Stimulated activated CD8-positive, alpha-beta memory T cell treated with anti-CD3 and anti-CD28 coated beads, Interleukin-4, amount 100 ng/mL, for 24 hours (primary cell): ENCODE data around the gene CNN2.

Experiments
- DNase-seq: peaks from one replicate; pipeline ENCODE4 v3.0.0-alpha.2; 2020; ENCODE audit warnings: low read depth

CNN2 gene

GRCh38 chr19:1081301-1082164 is 55.1 kb downstream of the CNN2 start:
- DNase-seq: no peak

- no peak for DNase-seq
These were observed 55.9 kb downstream of the CNN2 start for GRCh38 chr19:1082165-1082927.

- no peak for DNase-seq
These were observed 56.8 kb downstream of the CNN2 start for GRCh38 chr19:1082928-1083816.

GRCh38 chr19:1084024-1084868 is 57.8 kb downstream of the CNN2 start:
- no peak for DNase-seq

- DNase-seq: no peak
These were observed 58.7 kb downstream of the CNN2 start for GRCh38 chr19:1085053-1085658.

GRCh38 chr19:1085676-1086442 is 59.5 kb downstream of the CNN2 start:
- no peak for DNase-seq

- DNase-seq: no peak
These were observed 60.2 kb downstream of the CNN2 start for GRCh38 chr19:1086613-1087012.

GRCh38 chr19:1087813-1088415 is 61.5 kb downstream of the CNN2 start:
- no peak for DNase-seq

GRCh38 chr19:1088416-1089010 is 62.1 kb downstream of the CNN2 start:
- no peak for DNase-seq
